Panc1 (cell line): ENCODE data around the gene TPRX1.

Experiments
- CTCF ChIP-seq: fragments of 450-650 bp; IDR thresholded peaks from 2 replicates; pipeline ENCODE4 v1.5.1; 2017; ENCODE audit warnings: mild to moderate bottlenecking
- POLR2AphosphoS5 ChIP-seq: IDR thresholded peaks from 2 replicates; pipeline ENCODE4 v1.6.1; 2012; ENCODE audit warnings: mild to moderate bottlenecking, low read depth, low read length, moderate library complexity

DNA sequence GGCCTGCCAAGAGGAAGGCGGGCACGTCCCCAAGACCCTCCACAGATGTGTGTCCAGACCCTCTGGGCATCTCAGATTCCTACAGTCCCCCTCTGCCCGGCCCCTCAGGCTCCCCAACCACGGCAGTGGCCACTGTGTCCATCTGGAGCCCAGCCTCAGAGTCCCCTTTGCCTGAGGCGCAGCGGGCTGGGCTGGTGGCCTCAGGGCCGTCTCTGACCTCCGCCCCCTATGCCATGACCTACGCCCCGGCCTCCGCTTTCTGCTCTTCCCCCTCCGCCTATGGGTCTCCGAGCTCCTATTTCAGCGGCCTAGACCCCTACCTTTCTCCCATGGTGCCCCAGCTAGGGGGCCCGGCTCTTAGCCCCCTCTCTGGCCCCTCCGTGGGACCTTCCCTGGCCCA, 35.1 kb upstream of the TPRX1 start:
- TF ChIP-seq CTCF = no peak
- TF ChIP-seq POLR2AphosphoS5 = no peak
